WERI-Rb-1 (cell line): ENCODE results near the gene ARHGAP30.

Source experiments
- DNase-seq: peaks from one replicate; pipeline ENCODE4 v3.0.0-alpha.2; 2020
- H3K27ac ChIP-seq: fragments of 250-450 bp; sonication (Bioruptor Pico); 2 replicates; pipeline ENCODE4 v1.5.1; 2020; ENCODE audit warnings: mild to moderate bottlenecking, moderate library complexity
- H3K27me3 ChIP-seq: fragments of 250-450 bp; sonication (Bioruptor Pico); 2 replicates; pipeline ENCODE4 v1.5.1; 2021; ENCODE audit warnings: mild to moderate bottlenecking, low read depth, moderate library complexity; ENCODE audit not compliant: insufficient read depth, severe bottlenecking
- H3K36me3 ChIP-seq: fragments of 250-450 bp; sonication (Bioruptor Pico); 2 replicates; pipeline ENCODE4 v1.5.1; 2020; ENCODE audit warnings: mild to moderate bottlenecking, moderate library complexity
- H3K4me3 ChIP-seq: 2 replicates; pipeline ENCODE4 v1.5.1; 2011; ENCODE audit warnings: low read depth, mild to moderate bottlenecking, control low read depth, low read length
- H3K9me3 ChIP-seq: fragments of 250-450 bp; sonication (Bioruptor Pico); 2 replicates; pipeline ENCODE4 v1.5.1; 2021; ENCODE audit warnings: mild to moderate bottlenecking, moderate library complexity; ENCODE audit not compliant: severe bottlenecking
- CTCF ChIP-seq: IDR thresholded peaks from 2 replicates; pipeline ENCODE4 v1.5.1; 2011; ENCODE audit warnings: low read depth, mild to moderate bottlenecking, control low read depth, inconsistent platforms, low read length

Gene ARHGAP30

GRCh38 chr1:161048949-161049722, 20.6 kb downstream of the ARHGAP30 start:
- no peak for DNase-seq
- Histone ChIP-seq H3K27ac (no peak overlapping the region), H3K27me3 (no peaks in the 10 kb centered on the region), H3K4me3 (no peak overlapping the region), H3K9me3 (peaks cover 36% of the 10 kb centered on the region), H3K36me3 (peaks cover 3% of the 10 kb centered on the region; the same call in 1 of the 2 replicates)
- no peak for TF ChIP-seq CTCF

- H3K9me3 ChIP-seq = peaks cover 36% of the 10 kb centered on the region
- DNase-seq = no peak
- peaks cover 9% of the 10 kb centered on the region for H3K36me3 ChIP-seq
- H3K4me3 ChIP-seq = no peak overlapping the region
- no peak for TF ChIP-seq CTCF
- no peak overlapping the region for H3K27ac ChIP-seq
- H3K27me3 ChIP-seq = no peaks in the 10 kb centered on the region
Measured at GRCh38 chr1:161047436-161048420, 22.0 kb downstream of the ARHGAP30 start.

GRCh38 chr1:161046605-161047228, 23.0 kb downstream of the ARHGAP30 start:
- Histone ChIP-seq H3K36me3 (peaks cover 20% of the 10 kb centered on the region), H3K4me3 (peak overlapping the region; percentile 78), H3K27ac (peak overlapping the region; percentile 93), H3K9me3 (peaks cover 36% of the 10 kb centered on the region), H3K27me3 (no peaks in the 10 kb centered on the region)
- TF ChIP-seq CTCF = no peak
- DNase-seq = no peak

GRCh38 chr1:161045736-161046604, 23.7 kb downstream of the ARHGAP30 start, which contains the start of gene USF1:
USF1 (minus strand) TSS chr1:161045977; CDS start chr1:161043275, 2,702 bp downstream.
- peak within 1 kb of the TSS; percentile 93 for H3K27ac ChIP-seq
- no peaks in the 10 kb centered on the region for H3K27me3 ChIP-seq
- peaks cover 36% of the 10 kb centered on the region for H3K9me3 ChIP-seq
- peak within 1 kb of the TSS; percentile 78 for H3K4me3 ChIP-seq
- H3K36me3 ChIP-seq = peaks cover 27% of the 10 kb centered on the region
- TF ChIP-seq CTCF = no peak
- DNase-seq = peak; percentile 98
